A673 (cell line): ENCODE data around the gene KLHL17.

Experiments
- CTCF ChIP-seq: fragments of 300-800, 200-600 bp; sonication (generic); conservative IDR thresholded peaks from 2 replicates; pipeline ENCODE4 v1.5.1; 2017; ENCODE audit warnings: low read depth, mild to moderate bottlenecking, antibody characterized with exemption, low read length, moderate library complexity, mixed read lengths
- EZH2 ChIP-seq: fragments of 200-600 bp; sonication (generic); IDR thresholded peaks from 2 replicates; pipeline ENCODE4 v1.6.1; 2017; ENCODE audit warnings: borderline replicate concordance, low read depth, mild to moderate bottlenecking, mixed read lengths, antibody characterized with exemption, low read length; ENCODE audit not compliant: poor library complexity, severe bottlenecking

GRCh38 chr1:1006305-1007159 is 46.1 kb downstream of the KLHL17 start:
- TF ChIP-seq CTCF, result no peak
- TF ChIP-seq EZH2, result no peak
